Skeletal muscle tissue (tissue), 4 donors: ENCODE measurements around the gene SH3BP4. TPM values are rescaled to one million over a fixed set of nuclear protein-coding genes. Genes with fewer than 3 reads are reported as not detected.

Experiments
- H3K27ac ChIP-seq: one replicate; pipeline ENCODE4 v1.7.0; 2013; ENCODE audit warnings: mild to moderate bottlenecking, low read depth, low read length, inconsistent platforms
- H3K27me3 ChIP-seq, 3 donors: one replicate each; pipeline ENCODE4 v1.7.0; 2013; ENCODE audit warnings: low read length in 3 of 3; ENCODE audit not compliant: control insufficient read depth in 3 of 3, insufficient read depth in 3 of 3
- H3K36me3 ChIP-seq, 3 donors: one replicate each; pipeline ENCODE4 v1.7.0; 2013; ENCODE audit warnings: low read length in 3 of 3; ENCODE audit not compliant: control insufficient read depth in 3 of 3, insufficient read depth in 3 of 3
- H3K4me1 ChIP-seq, 3 donors: one replicate each; pipeline ENCODE4 v1.7.0; 2013; ENCODE audit warnings: low read length in 3 of 3, mild to moderate bottlenecking in 3 of 3; ENCODE audit not compliant: control insufficient read depth in 3 of 3, insufficient read depth in 3 of 3
- H3K4me3 ChIP-seq, 3 donors: one replicate each; pipeline ENCODE4 v1.7.0; 2013; ENCODE audit warnings: low read length in 3 of 3
- H3K9ac ChIP-seq, 3 donors: one replicate each; pipeline ENCODE4 v1.7.0; 2013; ENCODE audit warnings: low read length in 3 of 3, mild to moderate bottlenecking in 3 of 3, moderate library complexity in 2 of 3, low read depth in 1 of 3
- H3K9me3 ChIP-seq, 3 donors: one replicate each; pipeline ENCODE4 v1.7.0; 2013; ENCODE audit warnings: low read length in 3 of 3; ENCODE audit not compliant: control insufficient read depth in 3 of 3
- total RNA-seq: library from RNA; depleted of rRNA; stranded (reverse); fragments of >200 nt; gene quantifications from one replicate; pipeline ENCODE4 v1.2.3, GENCODE V29; 2014
- donor health status: Osteomylitis.

SH3BP4 gene
- total RNA-seq, 1 donor from 2014 or later = 8.9 TPM

GRCh38 chr2:235045336-235045972 is 93.6 kb downstream of the SH3BP4 start:
- Histone ChIP-seq H3K27ac (no peak overlapping the region), H3K9ac (no peak overlapping the region), H3K4me3 (no peak overlapping the region), H3K4me1 (peaks cover 0 to 9% (median 0%) of the 10 kb centered on the region in 3 donors), H3K27me3 (no peaks in the 10 kb centered on the region), H3K36me3 (peaks cover 0 to 24% (median 16%) of the 10 kb centered on the region in 3 donors), H3K9me3 (no peaks in the 10 kb centered on the region)

GRCh38 chr2:235045973-235046343 is 94.1 kb downstream of the SH3BP4 start:
- Histone ChIP-seq H3K9ac (no peak overlapping the region), H3K4me3 (no peak overlapping the region), H3K27ac (no peak overlapping the region), H3K36me3 (peaks cover 0 to 21% (median 14%) of the 10 kb centered on the region in 3 donors), H3K9me3 (no peaks in the 10 kb centered on the region), H3K4me1 (peaks cover 3 to 14% (median 3%) of the 10 kb centered on the region in 3 donors), H3K27me3 (no peaks in the 10 kb centered on the region)

- Histone ChIP-seq H3K9me3 (no peaks in the 10 kb centered on the region), H3K27me3 (no peaks in the 10 kb centered on the region), H3K27ac (no peak overlapping the region), H3K36me3 (peaks cover 0 to 15% (median 14%) of the 10 kb centered on the region in 3 donors), H3K4me3 (no peak overlapping the region), H3K9ac (no peak overlapping the region), H3K4me1 (peaks cover 9 to 21% (median 9%) of the 10 kb centered on the region in 3 donors)
Observed at GRCh38 chr2:235046589-235046988, 94.8 kb downstream of the SH3BP4 start.

- Histone ChIP-seq H3K27ac (no peak overlapping the region), H3K9me3 (no peaks in the 10 kb centered on the region), H3K36me3 (peaks cover 0 to 10% (median 6%) of the 10 kb centered on the region in 3 donors), H3K27me3 (no peaks in the 10 kb centered on the region), H3K4me1 (peaks cover 9 to 23% (median 12%) of the 10 kb centered on the region in 3 donors), H3K9ac (no peak overlapping the region), H3K4me3 (no peak overlapping the region)
Observed at GRCh38 chr2:235047171-235048160, 95.6 kb downstream of the SH3BP4 start.

- Histone ChIP-seq H3K9ac (no peak overlapping the region), H3K36me3 (peaks cover 3 to 8% (median 7%) of the 10 kb centered on the region in 3 donors), H3K4me3 (no peak overlapping the region), H3K27ac (no peak overlapping the region), H3K9me3 (no peaks in the 10 kb centered on the region), H3K27me3 (no peaks in the 10 kb centered on the region), H3K4me1 (peaks cover 9 to 26% (median 12%) of the 10 kb centered on the region in 3 donors)
Observed at GRCh38 chr2:235048549-235048948, 96.7 kb downstream of the SH3BP4 start.

- no peaks in the 10 kb centered on the region for H3K27me3 ChIP-seq
- no peak overlapping the region for H3K4me3 ChIP-seq
- peaks cover 7 to 10% (median 8%) of the 10 kb centered on the region in 3 donors for H3K36me3 ChIP-seq
- H3K27ac ChIP-seq = no peak overlapping the region
- H3K9ac ChIP-seq = peak overlapping the region in 1 of 3 donors; percentile 25
- H3K4me1 ChIP-seq = peaks cover 9 to 24% (median 12%) of the 10 kb centered on the region in 3 donors
- no peaks in the 10 kb centered on the region for H3K9me3 ChIP-seq
Observed at GRCh38 chr2:235049069-235049468, 97.3 kb downstream of the SH3BP4 start.

GRCh38 chr2:235049719-235050118 is 97.9 kb downstream of the SH3BP4 start:
- H3K27me3 ChIP-seq = no peaks in the 10 kb centered on the region
- no peak overlapping the region for H3K27ac ChIP-seq
- H3K4me1 ChIP-seq = peaks cover 9 to 24% (median 12%) of the 10 kb centered on the region in 3 donors
- H3K9ac ChIP-seq = no peak overlapping the region
- peaks cover 8 to 14% (median 8%) of the 10 kb centered on the region in 3 donors for H3K36me3 ChIP-seq
- no peak overlapping the region for H3K4me3 ChIP-seq
- no peaks in the 10 kb centered on the region for H3K9me3 ChIP-seq

- Histone ChIP-seq H3K36me3 (peaks cover 8 to 15% (median 8%) of the 10 kb centered on the region in 3 donors), H3K9me3 (no peaks in the 10 kb centered on the region), H3K27me3 (no peaks in the 10 kb centered on the region), H3K4me1 (peaks cover 9 to 27% (median 16%) of the 10 kb centered on the region in 3 donors), H3K4me3 (peak overlapping the region in 1 of 3 donors; percentile 41), H3K9ac (peak overlapping the region in 1 of 3 donors; percentile 45), H3K27ac (no peak overlapping the region)
Observed at GRCh38 chr2:235050980-235051351, 99.1 kb downstream of the SH3BP4 start.

- no peak overlapping the region for H3K27ac ChIP-seq
- peaks cover 9 to 27% (median 19%) of the 10 kb centered on the region in 3 donors for H3K4me1 ChIP-seq
- no peaks in the 10 kb centered on the region for H3K27me3 ChIP-seq
- H3K9ac ChIP-seq = peak overlapping the region in 1 of 3 donors; percentile 45
- no peak overlapping the region for H3K4me3 ChIP-seq
- no peaks in the 10 kb centered on the region for H3K9me3 ChIP-seq
- peaks cover 6 to 15% (median 8%) of the 10 kb centered on the region in 3 donors for H3K36me3 ChIP-seq
Observed at GRCh38 chr2:235051436-235052260, 99.8 kb downstream of the SH3BP4 start.
